HepG2 (cell line): ENCODE data around the gene TK1. TPM values are rescaled to one million over a fixed set of nuclear protein-coding genes. Genes with fewer than 3 reads are reported as not detected.

ENCODE experiments used
- ATAC-seq: fragments of 200-7000 bp; cut with Tn5 transposase; 3 replicates; pipeline ENCODE4 v1.9.1; 2020; ENCODE audit warnings: mild to moderate bottlenecking, moderate library complexity
- BruUV-seq: library from RNA; stranded (reverse); fragments of 400-500 nt; replicated peaks from 2 replicates; lab custom pipeline; 2021; lab: Mats Ljungman, UMichigan
- CTCF ChIA-PET: fragments of 300-600 bp; formaldehyde crosslinking; extraction: SDS; loops from one replicate; lab custom pipeline; 2021; ENCODE audit warnings: low total read pairs, inconsistent platforms, low intra/inter-chr PET ratio; lab: Yijun Ruan, JAX
- POLR2A ChIA-PET: fragments of 350-600 bp; sonication (Branson Sonifier 250); formaldehyde crosslinking; loops from one replicate; lab custom pipeline; 2020; ENCODE audit warnings: antibody characterized with exemption, inconsistent platforms; lab: Yijun Ruan, JAX
- DNase-seq: peaks from one replicate; pipeline ENCODE4 v3.0.0-alpha.2; 2015; ENCODE audit warnings: low spot score
- FAIRE-seq: peaks from 3 replicates; lab custom pipeline; 2011; peaks lifted over from hg19 to GRCh38; lab: Jason Lieb, UNC
- H2AFZ ChIP-seq: one replicate; pipeline ENCODE4 v1.6.1; 2011; ENCODE audit warnings: low read length, inconsistent platforms
- H3K27ac ChIP-seq: fragments of 300-600 bp; 3 replicates; pipeline ENCODE4 v1.8.0; 2011; ENCODE audit warnings: mixed run types, mild to moderate bottlenecking, mixed read lengths, low read length, inconsistent platforms; ENCODE audit not compliant: insufficient read depth; ENCODE audit errors: extremely low read length
- H3K27me3 ChIP-seq, 2 experiments: fragments of 200-600 bp in 1 of 2; 2 replicates in 1 of 2; 3 replicates in 1 of 2; pipeline versions ENCODE4 v1.6.0 to v1.8.0; 2011; ENCODE audit warnings: low read length in 2 of 2, mild to moderate bottlenecking in 2 of 2, moderate library complexity in 2 of 2, inconsistent platforms in 1 of 2; ENCODE audit not compliant: insufficient read depth in 2 of 2, control insufficient read depth in 1 of 2
- H3K36me3 ChIP-seq, 2 experiments: fragments of 200-600 bp in 1 of 2; replicated peaks in 1 of 2; 2 replicates in 1 of 2; 3 replicates in 1 of 2; pipeline versions ENCODE4 v1.5.1 to v1.8.0; 2011; ENCODE audit warnings: low read length in 2 of 2, inconsistent platforms in 1 of 2; ENCODE audit not compliant: insufficient read depth in 2 of 2, control insufficient read depth in 1 of 2
- H3K4me1 ChIP-seq: 2 replicates; pipeline ENCODE4 v1.5.1; 2012; ENCODE audit warnings: low read length, inconsistent platforms; ENCODE audit not compliant: insufficient read depth
- H3K4me2 ChIP-seq: 2 replicates; pipeline ENCODE4 v1.6.0; 2011; ENCODE audit warnings: low read depth, low read length, inconsistent platforms
- H3K4me3 ChIP-seq, 3 experiments: fragments of 200-600 bp in 1 of 3; sonication (generic), shearing (Covaris generic) in 1 of 3; replicated peaks in 1 of 3; 2 replicates each; pipeline ENCODE4 v1.5.1; 2011 to 2016; ENCODE audit warnings: low read length in 3 of 3, inconsistent platforms in 2 of 3, low read depth in 2 of 3, mild to moderate bottlenecking in 2 of 3, control low read depth in 1 of 3, mixed read lengths in 1 of 3; ENCODE audit not compliant: insufficient read depth in 1 of 3
- H3K79me2 ChIP-seq: one replicate; pipeline ENCODE4 v1.6.1; 2011; ENCODE audit warnings: low read length, inconsistent platforms; ENCODE audit not compliant: insufficient read depth
- H3K9ac ChIP-seq: 2 replicates; pipeline ENCODE4 v1.6.0; 2011; ENCODE audit warnings: mild to moderate bottlenecking, low read depth, low read length, inconsistent platforms; ENCODE audit not compliant: insufficient read depth
- H3K9me3 ChIP-seq: 2 replicates; pipeline ENCODE4 v1.5.1; 2012; ENCODE audit warnings: mild to moderate bottlenecking, low read length
- H4K20me1 ChIP-seq: 2 replicates; pipeline ENCODE4 v1.6.0; 2011; ENCODE audit warnings: inconsistent platforms, mild to moderate bottlenecking, low read length, moderate library complexity; ENCODE audit not compliant: insufficient read depth
- HMGXB3 ChIP-seq: sonication (generic); formaldehyde crosslinking; IDR thresholded peaks from 2 replicates; pipeline ENCODE4 v1.4.0; 2020; ENCODE audit warnings: missing genetic modification reagents, borderline replicate concordance
- MXD1 ChIP-seq: sonication (generic); formaldehyde crosslinking; IDR thresholded peaks from 2 replicates; pipeline ENCODE4 v1.4.0; 2020; ENCODE audit warnings: mild to moderate bottlenecking, missing genetic modification reagents
- PATZ1 ChIP-seq: sonication (generic); formaldehyde crosslinking; IDR thresholded peaks from 2 replicates; pipeline ENCODE4 v1.4.0; 2020; ENCODE audit warnings: missing genetic modification reagents
- WIZ ChIP-seq: sonication (generic); formaldehyde crosslinking; IDR thresholded peaks from 2 replicates; pipeline ENCODE4 v1.5.1; 2020; ENCODE audit warnings: mild to moderate bottlenecking, missing genetic modification reagents
- ZNF251 ChIP-seq: sonication (generic); formaldehyde crosslinking; IDR thresholded peaks from 2 replicates; pipeline ENCODE4 v1.9.0; 2021; ENCODE audit warnings: mild to moderate bottlenecking, missing genetic modification reagents
- ZNF281 ChIP-seq: sonication (generic); formaldehyde crosslinking; IDR thresholded peaks from 2 replicates; pipeline ENCODE4 v1.4.0; 2020; ENCODE audit warnings: missing genetic modification reagents, borderline replicate concordance
- ZNF577 ChIP-seq: sonication (generic); formaldehyde crosslinking; IDR thresholded peaks from 2 replicates; pipeline ENCODE4 v1.4.0; 2020; ENCODE audit warnings: mild to moderate bottlenecking, low read depth, missing genetic modification reagents, borderline replicate concordance
- ZNF773 ChIP-seq: sonication (generic); formaldehyde crosslinking; IDR thresholded peaks from 2 replicates; pipeline ENCODE4 v1.4.0; 2020; ENCODE audit warnings: missing genetic modification reagents, borderline replicate concordance
- ZNF777 ChIP-seq: sonication (generic); formaldehyde crosslinking; IDR thresholded peaks from 2 replicates; pipeline ENCODE4 v1.4.0; 2020; ENCODE audit warnings: missing genetic modification reagents
- WGBS: methylation state at CpG from one replicate; pipeline ENCODE4 v1.1.6; 2017; ENCODE audit warnings: low lambda C conversion rate; 5-methylcytosine and 5-hydroxymethylcytosine counted together
- in situ Hi-C: cut with HindIII; loops from 2 replicates; pipeline ENCODE4 v1.10.0; 2017; ENCODE audit warnings: low pct_unique_long_range_greater_than_20kb; ENCODE audit not compliant: extremely low pct_ligation_motif_present
- intact Hi-C: fragments of 100-400 bp; cut with micrococcal nuclease; formaldehyde crosslinking; loops from one replicate; pipeline ENCODE4 v1.10.0; 2022; ENCODE audit not compliant: unreplicated experiment
- polyA plus RNA-seq, 8 experiments: library from polyadenylated mRNA; depleted of rRNA in 3 of 8; stranded (reverse) in 7 of 8; unstranded in 1 of 8; fragments of >200 nt; fragmentation: Illumina TruSeq in 4 of 8; extraction: Trizol in 4 of 8; gene quantifications; 2 replicates each; pipeline versions ENCODE4 v1.2.1 to v1.2.3, GENCODE V29; 2011 to 2016; ENCODE audit warnings: low read depth in 4 of 8, missing spikeins in 1 of 8, mixed read lengths in 1 of 8; ENCODE audit not compliant: insufficient read depth in 1 of 8
- total RNA-seq, 5 experiments: library from RNA; depleted of rRNA; stranded (reverse); fragments of >200 nt; fragmentation: Illumina TruSeq; extraction: Trizol; gene quantifications; 2 replicates each; pipeline ENCODE4 v1.2.3, GENCODE V29; 2016; ENCODE audit warnings: low read depth in 1 of 5

TK1 gene
- total and polyA plus RNA-seq, 2 of the 13 experiments (the other 11 are each of a cell fraction or from before 2014, with no cell fraction given) = 45.0 to 96.0 TPM

GRCh38 chr17:78148286-78149016 is 38.4 kb downstream of the TK1 start (continued):
- peak; percentile 85 for TF ChIP-seq PATZ1 (CRISPR knock-in tag)
- TF ChIP-seq HMGXB3 (CRISPR knock-in tag) = 0 out of 2 replicates have a peak, but pooled peaks have one; percentile 29

GRCh38 chr17:78147315-78147998 is 39.4 kb downstream of the TK1 start:
- Histone ChIP-seq H3K79me2 (no peaks in the 10 kb centered on the region), H3K27me3 (peaks cover 4 to 14% of the 10 kb centered on the region in 2 experiments; a peak in 3 of 5 replicates), H3K4me1 (peaks cover 88% of the 10 kb centered on the region), H3K27ac (no peak overlapping the region), H3K4me2 (peak overlapping the region; percentile 86), H3K4me3 (no peak overlapping the region), H3K9me3 (no peaks in the 10 kb centered on the region), H3K36me3 (no peaks in the 10 kb centered on the region), H3K9ac (no peak overlapping the region), H2AFZ (no peak overlapping the region), H4K20me1 (no peaks in the 10 kb centered on the region)
- in situ Hi-C loops = no loop called here
- CTCF ChIA-PET = no interaction called here
- no TSS peak for BruUV-seq
- FAIRE-seq = no peak
- POLR2A ChIA-PET = interaction anchor here (0.6 kb wide), 1 partner anchor 1559 kb away, joined by 3 read pairs; no protein-coding TSS in a partner anchor
- 11% methylated on average over 8 of the region's 8 CpGs for WGBS
- ATAC-seq = no peak
- no peak for DNase-seq
- intact Hi-C loops = no loop called here
- no peak for TF ChIP-seq ZNF251 (CRISPR knock-in tag)
- no peak for TF ChIP-seq ZNF777
- no peak for TF ChIP-seq WIZ (CRISPR knock-in tag)
- TF ChIP-seq ZNF773 = no peak
- no peak for TF ChIP-seq MXD1 (CRISPR knock-in tag)
- TF ChIP-seq ZNF577 = no peak
- TF ChIP-seq ZNF281 (CRISPR knock-in tag) = no peak
